Mesendoderm (in vitro differentiated cells): ENCODE data around the gene CHRM4.

Experiments
- DNase-seq: peaks from one replicate; pipeline ENCODE4 v3.0.0; 2013
- H2AK5ac ChIP-seq: 2 replicates; pipeline ENCODE4 v1.6.1; 2013; ENCODE audit warnings: low read length, inconsistent platforms
- H2BK120ac ChIP-seq: 2 replicates; pipeline ENCODE4 v1.6.1; 2013; ENCODE audit warnings: low read depth, mild to moderate bottlenecking, low read length, moderate library complexity, mixed read lengths
- H2BK15ac ChIP-seq: replicated peaks from 2 replicates; pipeline ENCODE4 v1.6.1; 2013; ENCODE audit warnings: low read depth, mild to moderate bottlenecking, moderate library complexity
- H2BK5ac ChIP-seq: 2 replicates; pipeline ENCODE4 v1.6.1; 2013; ENCODE audit warnings: low read length, inconsistent platforms
- H3K18ac ChIP-seq: 2 replicates; pipeline ENCODE4 v1.6.1; 2013; ENCODE audit warnings: mild to moderate bottlenecking, low read length, mixed read lengths
- H3K23ac ChIP-seq: one replicate; pipeline ENCODE4 v1.6.1; 2013; ENCODE audit warnings: low read length
- H3K27ac ChIP-seq: 2 replicates; pipeline ENCODE4 v1.5.1; 2013; ENCODE audit warnings: low read depth, mild to moderate bottlenecking, inconsistent platforms, low read length, moderate library complexity
- H3K27me3 ChIP-seq: 2 replicates; pipeline ENCODE4 v1.6.1; 2013; ENCODE audit warnings: low read length, control low read depth, mild to moderate bottlenecking, inconsistent platforms; ENCODE audit not compliant: insufficient read depth, poor library complexity
- H3K36me3 ChIP-seq: 2 replicates; pipeline ENCODE4 v1.6.1; 2013; ENCODE audit warnings: low read length, inconsistent platforms; ENCODE audit not compliant: control insufficient read depth, insufficient read depth
- H3K4ac ChIP-seq: one replicate; pipeline ENCODE4 v1.6.1; 2013; ENCODE audit warnings: low read depth, mild to moderate bottlenecking, low read length, moderate library complexity
- H3K4me1 ChIP-seq: 2 replicates; pipeline ENCODE4 v1.6.1; 2013; ENCODE audit warnings: low read depth, low read length, inconsistent platforms; ENCODE audit not compliant: control insufficient read depth
- H3K4me2 ChIP-seq: 2 replicates; pipeline ENCODE4 v1.6.1; 2013; ENCODE audit warnings: low read length
- H3K4me3 ChIP-seq: 2 replicates; pipeline ENCODE4 v1.5.1; 2013; ENCODE audit warnings: mild to moderate bottlenecking, low read length
- H3K56ac ChIP-seq: one replicate; pipeline ENCODE4 v1.6.1; 2013; ENCODE audit warnings: low read length
- H3K79me1 ChIP-seq: 2 replicates; pipeline ENCODE4 v1.6.1; 2013; ENCODE audit warnings: low read length, inconsistent platforms
- H3K79me2 ChIP-seq: 2 replicates; pipeline ENCODE4 v1.6.1; 2013; ENCODE audit warnings: mild to moderate bottlenecking, low read length; ENCODE audit not compliant: control insufficient read depth, insufficient read depth
- H3K9ac ChIP-seq: 2 replicates; pipeline ENCODE4 v1.6.1; 2013; ENCODE audit warnings: low read length, inconsistent platforms
- H4K5ac ChIP-seq: one replicate; pipeline ENCODE4 v1.6.1; 2013; ENCODE audit warnings: low read length
- H4K8ac ChIP-seq: one replicate; pipeline ENCODE4 v1.6.1; 2013; ENCODE audit warnings: low read depth, mild to moderate bottlenecking, control low read depth, low read length, moderate library complexity
- WGBS: extraction: QIAGEN DNeasy Blood & Tissue Kit; methylation state at CpG from one replicate; pipeline ENCODE4 v1.1.7; 2013; ENCODE audit warnings: low lambda C conversion rate, missing lambda C conversion rate; ENCODE audit not compliant: insufficient coverage; ENCODE audit errors: extremely low coverage; 5-methylcytosine and 5-hydroxymethylcytosine counted together

The CHRM4 gene

GRCh38 chr11:46410021-46410420, 18.4 kb upstream of the CHRM4 start:
- Histone ChIP-seq H3K27me3 (no peaks in the 10 kb centered on the region), H4K8ac (no peak overlapping the region), H3K18ac (no peak overlapping the region), H3K79me2 (no peaks in the 10 kb centered on the region), H2BK120ac (no peak overlapping the region), H3K56ac (no peak overlapping the region), H2AK5ac (no peak overlapping the region), H3K9ac (no peak overlapping the region), H3K79me1 (no peaks in the 10 kb centered on the region), H2BK15ac (no peak overlapping the region), H4K5ac (no peak overlapping the region), H3K4ac (no peak overlapping the region), H3K27ac (no peak overlapping the region), H3K4me3 (no peak overlapping the region), H3K36me3 (no peaks in the 10 kb centered on the region), H2BK5ac (no peak overlapping the region), H3K4me2 (no peak overlapping the region), H3K4me1 (no peaks in the 10 kb centered on the region), H3K23ac (no peak overlapping the region)
- WGBS = no CpG with 5 or more reads among the region's 5 CpGs
- DNase-seq = peak; percentile 72

GRCh38 chr11:46408407-46408986, 16.9 kb upstream of the CHRM4 start:
- no peak overlapping the region for H4K8ac ChIP-seq
- H3K56ac ChIP-seq = no peak overlapping the region
- H3K27ac ChIP-seq = no peak overlapping the region
- no peaks in the 10 kb centered on the region for H3K4me1 ChIP-seq
- H3K4me3 ChIP-seq = no peak overlapping the region
- H3K18ac ChIP-seq = no peak overlapping the region
- no peaks in the 10 kb centered on the region for H3K79me1 ChIP-seq
- no peak overlapping the region for H3K23ac ChIP-seq
- H3K36me3 ChIP-seq = no peaks in the 10 kb centered on the region
- H3K4me2 ChIP-seq = no peak overlapping the region
- H3K4ac ChIP-seq = no peak overlapping the region
- DNase-seq = no peak
- H3K79me2 ChIP-seq = no peaks in the 10 kb centered on the region
- H3K9ac ChIP-seq = no peak overlapping the region
- WGBS = no CpG with 5 or more reads among the region's 6 CpGs
- no peaks in the 10 kb centered on the region for H3K27me3 ChIP-seq
- no peak overlapping the region for H4K5ac ChIP-seq
- no peak overlapping the region for H2AK5ac ChIP-seq
- H2BK5ac ChIP-seq = no peak overlapping the region
- H2BK120ac ChIP-seq = no peak overlapping the region
- no peak overlapping the region for H2BK15ac ChIP-seq

GRCh38 chr11:46407635-46408034, 16.1 kb upstream of the CHRM4 start:
- Histone ChIP-seq H3K27me3 (no peaks in the 10 kb centered on the region), H3K56ac (no peak overlapping the region), H2BK15ac (no peak overlapping the region), H3K79me1 (no peaks in the 10 kb centered on the region), H3K9ac (no peak overlapping the region), H3K4me2 (no peak overlapping the region), H3K79me2 (no peaks in the 10 kb centered on the region), H3K4me3 (no peak overlapping the region), H3K27ac (peak overlapping the region; percentile 6), H2AK5ac (no peak overlapping the region), H4K5ac (no peak overlapping the region), H3K36me3 (no peaks in the 10 kb centered on the region), H2BK120ac (no peak overlapping the region), H3K4me1 (no peaks in the 10 kb centered on the region), H3K4ac (no peak overlapping the region), H4K8ac (no peak overlapping the region), H3K18ac (peak overlapping the region; percentile 25), H2BK5ac (no peak overlapping the region), H3K23ac (no peak overlapping the region)
- WGBS = no CpG with 5 or more reads among the region's 10 CpGs
- DNase-seq = peak; percentile 77

- Histone ChIP-seq H3K4ac (no peak overlapping the region), H3K9ac (no peak overlapping the region), H2BK5ac (no peak overlapping the region), H3K27me3 (no peaks in the 10 kb centered on the region), H3K18ac (no peak overlapping the region), H2BK120ac (no peak overlapping the region), H3K56ac (no peak overlapping the region), H2AK5ac (no peak overlapping the region), H3K79me2 (no peaks in the 10 kb centered on the region), H4K5ac (no peak overlapping the region), H3K36me3 (no peaks in the 10 kb centered on the region), H3K23ac (no peak overlapping the region), H4K8ac (no peak overlapping the region), H3K4me3 (no peak overlapping the region), H3K27ac (no peak overlapping the region), H3K4me2 (no peak overlapping the region), H3K4me1 (no peaks in the 10 kb centered on the region), H3K79me1 (no peaks in the 10 kb centered on the region), H2BK15ac (no peak overlapping the region)
- WGBS = no CpG with 5 or more reads among the region's 5 CpGs
- no peak for DNase-seq
Observed at GRCh38 chr11:46404476-46405017, 13.0 kb upstream of the CHRM4 start.

GRCh38 chr11:46402957-46403902, 11.7 kb upstream of the CHRM4 start:
- Histone ChIP-seq H3K36me3 (no peaks in the 10 kb centered on the region), H2AK5ac (no peak overlapping the region), H3K18ac (no peak overlapping the region), H3K4me2 (no peak overlapping the region), H4K8ac (no peak overlapping the region), H2BK5ac (no peak overlapping the region), H3K4me3 (no peak overlapping the region), H3K27me3 (no peaks in the 10 kb centered on the region), H3K27ac (no peak overlapping the region), H3K9ac (no peak overlapping the region), H3K79me2 (no peaks in the 10 kb centered on the region), H3K23ac (no peak overlapping the region), H3K4me1 (no peaks in the 10 kb centered on the region), H3K4ac (no peak overlapping the region), H3K56ac (no peak overlapping the region), H2BK15ac (no peak overlapping the region), H4K5ac (no peak overlapping the region), H3K79me1 (no peaks in the 10 kb centered on the region), H2BK120ac (no peak overlapping the region)
- WGBS = no CpG with 5 or more reads among the region's 6 CpGs
- DNase-seq = no peak
